Astrocyte of the cerebellum (primary cell): ENCODE results near the gene PIGT.
A peak's percentile ranks its signal among the peaks of the same experiment; 100 is the strongest.

ENCODE experiments used
- DNase-seq: peaks from one replicate; pipeline ENCODE4 v3.0.0-alpha.2; 2011; ENCODE audit warnings: low read depth
- H3K4me3 ChIP-seq: 2 replicates; pipeline ENCODE4 v1.5.1; 2011; ENCODE audit warnings: mild to moderate bottlenecking, low read depth, low read length, moderate library complexity
- in situ Hi-C: cut with HindIII; loops from 2 replicates; pipeline ENCODE4 v1.10.0; 2017; ENCODE audit warnings: low sequenced_read_pairs
- TF ChIP-seq, protein P1 (sequence below): IDR thresholded peaks from 2 replicates; pipeline ENCODE4 v1.5.1; 2012; ENCODE audit warnings: low read length, low read depth, moderate library complexity, mild to moderate bottlenecking; ENCODE audit errors: missing control alignments

PIGT gene

DNA sequence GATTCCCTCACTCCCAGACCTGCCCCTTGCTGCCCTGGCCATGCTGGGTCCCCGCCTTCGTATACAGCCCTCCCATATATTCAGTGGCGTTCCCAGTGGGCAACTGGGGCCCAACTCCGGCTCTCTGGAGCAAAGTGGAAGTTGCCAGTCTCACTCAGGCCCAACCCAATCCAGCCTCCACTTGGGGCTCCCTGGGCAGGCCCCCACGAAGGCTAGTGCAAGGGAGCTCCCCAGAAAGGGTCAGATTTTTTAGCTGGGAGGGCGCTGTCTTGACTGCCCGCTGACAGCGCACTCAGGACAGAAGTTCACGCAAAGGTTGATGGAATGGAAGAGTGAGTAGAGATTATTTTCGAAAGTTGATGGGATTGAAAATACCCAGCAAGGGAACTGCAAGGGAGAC is 43.7 kb upstream of the PIGT start:
- DNase-seq = no peak
- TF ChIP-seq, protein P1, sequence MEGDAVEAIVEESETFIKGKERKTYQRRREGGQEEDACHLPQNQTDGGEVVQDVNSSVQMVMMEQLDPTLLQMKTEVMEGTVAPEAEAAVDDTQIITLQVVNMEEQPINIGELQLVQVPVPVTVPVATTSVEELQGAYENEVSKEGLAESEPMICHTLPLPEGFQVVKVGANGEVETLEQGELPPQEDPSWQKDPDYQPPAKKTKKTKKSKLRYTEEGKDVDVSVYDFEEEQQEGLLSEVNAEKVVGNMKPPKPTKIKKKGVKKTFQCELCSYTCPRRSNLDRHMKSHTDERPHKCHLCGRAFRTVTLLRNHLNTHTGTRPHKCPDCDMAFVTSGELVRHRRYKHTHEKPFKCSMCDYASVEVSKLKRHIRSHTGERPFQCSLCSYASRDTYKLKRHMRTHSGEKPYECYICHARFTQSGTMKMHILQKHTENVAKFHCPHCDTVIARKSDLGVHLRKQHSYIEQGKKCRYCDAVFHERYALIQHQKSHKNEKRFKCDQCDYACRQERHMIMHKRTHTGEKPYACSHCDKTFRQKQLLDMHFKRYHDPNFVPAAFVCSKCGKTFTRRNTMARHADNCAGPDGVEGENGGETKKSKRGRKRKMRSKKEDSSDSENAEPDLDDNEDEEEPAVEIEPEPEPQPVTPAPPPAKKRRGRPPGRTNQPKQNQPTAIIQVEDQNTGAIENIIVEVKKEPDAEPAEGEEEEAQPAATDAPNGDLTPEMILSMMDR = no peak
- in situ Hi-C loops = no loop called here
- H3K4me3 ChIP-seq = no peak overlapping the region

DNA sequence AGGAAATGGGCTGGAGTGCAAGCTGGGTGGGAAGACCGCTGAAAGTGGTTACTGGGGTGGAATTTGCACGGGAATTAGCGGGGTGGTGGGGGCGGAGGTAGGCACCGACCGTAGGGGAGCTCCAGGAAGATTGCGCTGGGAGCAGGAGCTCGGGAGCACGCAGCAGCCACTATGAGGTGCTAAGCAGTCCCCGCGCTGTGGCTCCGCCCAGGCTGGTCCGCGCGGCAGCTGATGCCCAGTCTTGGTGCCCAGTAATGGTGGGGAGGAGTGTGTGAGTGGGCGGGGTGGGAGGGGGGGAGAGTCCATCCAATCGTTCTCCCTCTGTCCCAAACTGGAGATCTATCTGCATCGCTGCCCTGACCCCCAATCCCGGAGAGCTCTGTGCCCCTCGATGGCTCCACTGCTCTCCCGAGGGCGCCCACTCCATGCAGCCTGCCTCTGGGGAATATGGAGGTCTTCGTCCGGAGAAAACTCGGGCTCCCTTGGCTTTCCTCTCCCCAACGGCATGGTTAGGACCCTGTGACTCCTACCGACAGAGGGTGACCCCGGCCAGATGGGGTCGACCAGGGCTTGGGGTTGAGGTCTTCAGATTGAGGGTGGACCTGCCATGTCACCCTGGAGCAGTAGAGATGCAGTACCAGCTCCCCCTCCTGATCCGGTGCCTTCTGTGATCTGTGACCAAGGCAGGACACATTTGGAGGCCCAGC is 43.1 kb upstream of the PIGT start:
- TF ChIP-seq, protein P1 = no peak
- H3K4me3 ChIP-seq = peak overlapping the region; percentile 40

DNA sequence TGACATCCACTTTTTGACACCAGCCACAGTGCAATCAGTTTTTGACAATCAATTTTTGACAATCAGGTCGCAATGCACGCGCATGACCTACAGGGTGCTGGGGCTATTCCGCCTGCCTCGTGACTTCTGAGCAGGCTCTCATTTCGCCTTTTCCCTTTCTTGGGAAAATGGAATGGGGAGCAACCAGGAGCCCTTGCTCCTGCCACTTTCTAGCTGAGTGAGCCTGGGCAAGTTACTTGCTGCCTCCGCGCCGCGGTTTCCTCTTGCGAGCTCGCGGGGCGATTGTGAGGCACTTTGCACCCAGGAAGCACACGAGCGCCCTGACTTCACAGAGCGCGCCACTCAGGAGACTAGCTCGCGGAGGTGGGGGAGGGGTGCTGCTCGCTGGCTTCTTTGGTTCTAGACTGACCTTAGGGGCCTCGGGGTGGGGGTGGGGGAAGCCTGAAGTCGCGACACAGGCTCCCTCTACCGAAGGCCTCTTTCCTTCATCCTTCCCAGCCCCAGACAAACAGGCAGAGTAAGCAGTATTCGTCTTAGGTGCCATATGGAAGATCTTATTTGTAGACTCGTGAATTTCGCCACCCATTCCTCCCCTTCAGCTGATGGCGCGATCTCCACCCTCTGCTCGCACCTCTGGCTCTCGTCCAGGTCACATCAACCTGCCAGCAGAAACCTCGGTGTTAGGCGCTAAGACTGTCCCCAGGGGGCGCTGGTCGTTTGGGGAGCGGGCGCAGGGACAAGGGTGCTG is 42.4 kb upstream of the PIGT start:
- H3K4me3 ChIP-seq = peak overlapping the region; percentile 40
- DNase-seq = peak; percentile 48
- in situ Hi-C loops = no loop called here
- TF ChIP-seq, protein P1 = peak; percentile 93

More for the DNA sequence above, 43.1 kb upstream of the PIGT start:
- DNase-seq = no peak
- in situ Hi-C loops = no loop called here

DNA sequence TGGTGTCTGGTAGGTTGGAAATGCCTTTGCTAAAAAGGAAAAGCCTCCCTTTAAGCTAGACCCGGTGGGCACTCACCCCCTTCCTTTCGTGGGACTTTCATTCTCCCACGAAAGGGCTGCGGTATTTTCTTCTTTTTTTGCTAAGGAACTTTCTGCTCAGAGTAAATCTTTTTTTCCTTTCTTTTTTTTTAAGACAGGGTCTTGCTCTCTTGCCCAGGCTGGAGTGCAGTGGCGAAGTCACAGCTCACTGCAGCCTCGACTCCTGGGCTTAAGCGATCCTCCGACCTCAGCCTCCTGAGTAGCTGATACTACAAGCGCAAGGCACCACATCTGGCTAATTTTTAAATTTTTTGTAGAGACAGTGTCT is 41.9 kb upstream of the PIGT start:
- peak overlapping the region; percentile 40 for H3K4me3 ChIP-seq
- in situ Hi-C loops = no loop called here
- TF ChIP-seq, protein P1 = no peak
- no peak for DNase-seq

DNA sequence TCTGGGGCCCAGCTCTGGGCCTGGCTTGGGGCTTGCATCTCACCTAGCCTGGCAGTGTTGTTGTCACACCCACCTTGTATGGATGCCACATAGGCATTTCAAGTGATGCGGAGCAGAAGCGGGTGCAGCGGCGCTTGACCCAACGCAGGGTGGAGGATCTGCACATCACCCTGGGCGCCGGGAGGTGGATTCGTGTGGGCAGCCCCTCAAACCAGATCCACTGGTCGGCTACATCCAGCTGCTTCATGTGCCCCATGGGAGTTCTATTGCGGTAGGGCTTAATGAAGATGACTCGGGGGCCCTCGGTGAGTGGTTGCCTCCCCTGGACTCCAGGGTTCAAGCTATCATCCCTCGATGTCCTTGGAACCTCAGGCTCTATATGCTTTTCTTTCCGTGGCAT is 41.0 kb upstream of the PIGT start:
- no peak overlapping the region for H3K4me3 ChIP-seq
- DNase-seq = no peak
- in situ Hi-C loops = loop anchor here (5.0 kb wide), 1 partner anchor 68 kb away; the partner anchor contains the start of genes MATN4 and RBPJL
- TF ChIP-seq, protein P1 = no peak

DNA sequence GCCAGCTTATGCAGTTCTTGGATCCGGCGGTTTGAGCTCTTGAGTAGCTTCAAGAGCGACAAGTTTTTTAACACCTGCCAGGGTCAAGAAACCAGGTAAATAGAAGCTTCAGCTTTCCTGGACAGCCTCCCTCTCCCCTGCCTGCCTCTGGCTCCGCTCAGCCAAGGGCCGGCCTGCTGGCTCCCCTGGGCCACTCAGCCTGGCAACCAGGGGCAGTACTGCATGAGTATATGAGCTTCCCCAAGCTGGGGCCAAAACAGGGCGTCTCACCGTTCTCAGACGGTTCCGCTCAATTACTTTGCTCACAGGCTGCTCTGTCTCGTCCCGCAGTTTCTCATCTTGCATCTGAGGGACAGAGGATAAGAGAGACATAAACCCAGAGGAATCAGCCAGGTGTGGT is 38.7 kb upstream of the PIGT start:
- H3K4me3 ChIP-seq = no peak overlapping the region
- DNase-seq = no peak
- in situ Hi-C loops = loop anchor here (5.0 kb wide), 1 partner anchor 70 kb away; the partner anchor contains the start of genes MATN4 and RBPJL
- TF ChIP-seq, protein P1 = no peak
